ENCODE measurements around the gene C1QTNF12. TPM values are rescaled to one million over a fixed set of nuclear protein-coding genes. Genes with fewer than 3 reads are reported as not detected.

C1QTNF12 gene
- total and polyA plus RNA-seq, 2 donors (not counting 3 experiments of a cell fraction or from before 2014, with no cell fraction given) = 1.0 to 1.9 TPM

- Histone ChIP-seq H3K36me3 (ENCODE audit: control insufficient read depth in 2 of 2, extremely low read depth in 1 of 2, insufficient read depth in 2 of 2, low read length in 2 of 2) (no peaks in the 10 kb centered on the region), H2AFZ (ENCODE audit: low read depth, low read length) (no peak overlapping the region), H3K9me1 (replicated peaks; ENCODE audit: control insufficient read depth, extremely low read depth, insufficient read depth, low read length) (no peaks in the 10 kb centered on the region), H3K4me3 (replicated peaks in 1 of 3; ENCODE audit: insufficient read depth in 1 of 3, low read depth in 1 of 3, low read length in 3 of 3) (no peak overlapping the region), H3K27me3 (ENCODE audit: control insufficient read depth in 2 of 2, insufficient read depth in 2 of 2, low read length in 2 of 2) (peaks cover 3 to 15% of the 10 kb centered on the region in 2 experiments), H3K4me2 (ENCODE audit: insufficient read depth, low read length) (no peak overlapping the region), H3K9me3 (replicated peaks; ENCODE audit: control insufficient read depth, insufficient read depth, low read length) (no peaks in the 10 kb centered on the region), H3K9ac (replicated peaks; ENCODE audit: extremely low read depth, insufficient read depth, low read length) (no peak overlapping the region), H3K79me2 (ENCODE audit: control insufficient read depth, insufficient read depth, low read length) (no peaks in the 10 kb centered on the region), H3K27ac (ENCODE audit: insufficient read depth, low read depth, low read length) (no peak overlapping the region), H3K4me1 (ENCODE audit: control insufficient read depth, extremely low read depth, insufficient read depth, low read length) (no peaks in the 10 kb centered on the region), H4K20me1 (replicated peaks; ENCODE audit: control insufficient read depth, extremely low read depth, insufficient read depth, low read length) (no peaks in the 10 kb centered on the region)
- ChIA-PET POLR2A (no interaction called here), CTCF (interaction anchor here (1.1 to 1.5 kb wide), 2 partner anchors 46 to 84 kb away, joined by 3 to 10 read pairs; no protein-coding TSS in a partner anchor)
- no TSS peak for BruUV-seq (replicated peaks)
- dilution Hi-C loops (cut with MboI; ENCODE audit: extremely low pct_ligation_motif_present, low sequenced_read_pairs) = no loop called here
- intact Hi-C loops (cut with micrococcal nuclease) = no loop called here
- FAIRE-seq = no peak
- no peak for DNase-seq (ENCODE audit: low read depth, low spot score)
- no peak for TF ChIP-seq CTCF (IDR thresholded peaks at IDR 0.05; ENCODE audit: extremely low read depth in 1 of 2, insufficient read depth in 1 of 2, low read depth in 1 of 2, low read length in 2 of 2)
- TF ChIP-seq FOS (IDR thresholded peaks at IDR 0.05; ENCODE audit: borderline replicate concordance, insufficient read depth, low read length) = no peak
- no peak for TF ChIP-seq POLR2A (IDR thresholded peaks at IDR 0.05; ENCODE audit: low read depth, low read length)
- TF ChIP-seq MAX (IDR thresholded peaks at IDR 0.05; ENCODE audit: insufficient read depth, insufficient read length) = no peak
- TF ChIP-seq JUN (IDR thresholded peaks at IDR 0.05; ENCODE audit: borderline replicate concordance, insufficient read depth, insufficient read length, low read depth) = no peak
- TF ChIP-seq EZH2 (IDR thresholded peaks at IDR 0.05; ENCODE audit: borderline replicate concordance, low read depth, low read length, severe bottlenecking) = no peak
- no peak for TF ChIP-seq MYC (IDR thresholded peaks at IDR 0.05; ENCODE audit: low read depth, low read length)
- no peak for TF ChIP-seq POLR2AphosphoS5 (IDR thresholded peaks at IDR 0.05; ENCODE audit: insufficient read depth, low read depth, low read length)
- no peak for TF ChIP-seq GATA2 (IDR thresholded peaks at IDR 0.05; ENCODE audit: insufficient read depth, insufficient read length, low read depth, low read length)
Measured at GRCh38 chr1:1206966-1207531, 39.5 kb downstream of the C1QTNF12 start.
